Activated T-cell treated with anti-CD3 and anti-CD28 coated beads for 24 hours (primary cell): Measurements from ENCODE around the gene GOLIM4.

Experiments used
- DNase-seq: peaks from one replicate; pipeline ENCODE4 v3.0.0-alpha.2; 2020; ENCODE audit warnings: low read depth

The GOLIM4 gene

GRCh38 chr3:168100777-168101492 is 5.2 kb upstream of the GOLIM4 start:
- DNase-seq: no peak

GRCh38 chr3:168097381-168097780 is 1.7 kb upstream of the GOLIM4 start:
- DNase-seq: no peak

- DNase-seq: no peak
Observed at GRCh38 chr3:168096210-168096652, 507 bp upstream of the GOLIM4 start.

- DNase-seq: peak; percentile 2
Observed at GRCh38 chr3:168094877-168095610, 680 bp downstream of the GOLIM4 start.

- no peak for DNase-seq
Observed at GRCh38 chr3:168094580-168094876, 1.2 kb downstream of the GOLIM4 start.

- no peak for DNase-seq
Observed at GRCh38 chr3:168093790-168094189, 1.9 kb downstream of the GOLIM4 start.

- no peak for DNase-seq
Observed at GRCh38 chr3:168093229-168093628, 2.5 kb downstream of the GOLIM4 start.

GRCh38 chr3:168091941-168092340 is 3.8 kb downstream of the GOLIM4 start:
- DNase-seq: no peak

- no peak for DNase-seq
Observed at GRCh38 chr3:168091302-168091858, 4.3 kb downstream of the GOLIM4 start.

- no peak for DNase-seq
Observed at GRCh38 chr3:168090306-168091085, 5.2 kb downstream of the GOLIM4 start.

GRCh38 chr3:168089179-168089771 is 6.4 kb downstream of the GOLIM4 start:
- no peak for DNase-seq

GRCh38 chr3:168088106-168088720 is 7.5 kb downstream of the GOLIM4 start:
- DNase-seq: no peak

- DNase-seq: no peak
Observed at GRCh38 chr3:168087539-168087938, 8.2 kb downstream of the GOLIM4 start.

GRCh38 chr3:168086541-168087260 is 9.0 kb downstream of the GOLIM4 start:
- no peak for DNase-seq

GRCh38 chr3:168085491-168086119 is 10.1 kb downstream of the GOLIM4 start:
- DNase-seq: no peak

- DNase-seq: no peak
Observed at GRCh38 chr3:168083906-168084305, 11.8 kb downstream of the GOLIM4 start.

- DNase-seq: no peak
Observed at GRCh38 chr3:168081856-168082255, 13.9 kb downstream of the GOLIM4 start.

- DNase-seq: no peak
Observed at GRCh38 chr3:168081171-168081771, 14.5 kb downstream of the GOLIM4 start.

- no peak for DNase-seq
Observed at GRCh38 chr3:168080499-168081170, 15.1 kb downstream of the GOLIM4 start.

- DNase-seq: no peak
Observed at GRCh38 chr3:168080022-168080421, 15.7 kb downstream of the GOLIM4 start.
